HFFc6 (cell line): ENCODE results near the gene FREM2. TPM values are rescaled to one million over a fixed set of nuclear protein-coding genes. Genes with fewer than 3 reads are reported as not detected.

Experiments used
- DNase-seq: peaks from one replicate; pipeline ENCODE4 v3.0.0-alpha.2; 2018
- H3K27ac Mint-ChIP-seq: 2 replicates; pipeline ENCODE4 v1.8.0; 2020; ENCODE audit warnings: mild to moderate bottlenecking, mixed read lengths
- H3K27me3 Mint-ChIP-seq: 2 replicates; pipeline ENCODE4 v1.8.0; 2021; ENCODE audit warnings: mild to moderate bottlenecking, moderate library complexity, mixed read lengths; ENCODE audit not compliant: insufficient read depth
- H3K36me3 Mint-ChIP-seq: 2 replicates; pipeline ENCODE4 v1.8.0; 2021; ENCODE audit warnings: low read depth, mixed read lengths
- H3K4me1 Mint-ChIP-seq: 2 replicates; pipeline ENCODE4 v1.8.0; 2020; ENCODE audit warnings: low read depth, mixed read lengths
- H3K4me3 Mint-ChIP-seq: 2 replicates; pipeline ENCODE4 v1.8.0; 2020; ENCODE audit warnings: mild to moderate bottlenecking, moderate library complexity, mixed read lengths
- H3K9me3 Mint-ChIP-seq: 2 replicates; pipeline ENCODE4 v1.8.0; 2020; ENCODE audit warnings: mild to moderate bottlenecking, mixed read lengths
- total RNA-seq, 6 experiments: library from RNA; stranded (reverse); fragmentation: NEBNext Ultra II Directional; extraction: Animal tissue kit (Norgen Biotek cat#: 25700); gene quantifications; 2 replicates in 1 of 6; 3 replicates in 5 of 6; pipeline ENCODE4 v1.2.3, GENCODE V29; 2021
- TF ChIP-seq, protein P1 (sequence below): fragments of 200-600 bp; sonication (generic); IDR thresholded peaks from 2 replicates; pipeline ENCODE4 v1.5.0; 2021; ENCODE audit warnings: antibody characterized with exemption, mild to moderate bottlenecking

FREM2 gene
- total RNA-seq, 6 experiments from 2014 or later = not detected

DNA sequence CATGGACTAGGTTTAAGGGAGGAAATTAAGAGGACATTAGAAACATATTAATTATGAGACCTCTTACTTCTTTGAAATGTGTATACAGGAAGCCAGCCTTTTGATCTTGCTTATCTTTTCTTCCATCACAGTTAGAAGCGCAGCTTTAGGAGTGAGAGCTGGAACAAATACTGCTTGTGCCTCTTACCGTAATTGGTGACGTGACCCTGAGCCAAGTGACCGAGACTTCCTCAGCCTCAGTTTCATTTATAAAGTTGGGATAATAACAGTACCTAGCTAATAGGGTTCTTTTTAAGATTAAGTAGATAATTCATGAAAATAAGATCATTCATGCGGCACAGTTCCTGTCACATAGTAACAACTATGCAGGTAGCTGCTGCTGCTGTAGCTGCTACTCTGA is 18.5 kb downstream of the FREM2 start:
- TF ChIP-seq, protein P1, sequence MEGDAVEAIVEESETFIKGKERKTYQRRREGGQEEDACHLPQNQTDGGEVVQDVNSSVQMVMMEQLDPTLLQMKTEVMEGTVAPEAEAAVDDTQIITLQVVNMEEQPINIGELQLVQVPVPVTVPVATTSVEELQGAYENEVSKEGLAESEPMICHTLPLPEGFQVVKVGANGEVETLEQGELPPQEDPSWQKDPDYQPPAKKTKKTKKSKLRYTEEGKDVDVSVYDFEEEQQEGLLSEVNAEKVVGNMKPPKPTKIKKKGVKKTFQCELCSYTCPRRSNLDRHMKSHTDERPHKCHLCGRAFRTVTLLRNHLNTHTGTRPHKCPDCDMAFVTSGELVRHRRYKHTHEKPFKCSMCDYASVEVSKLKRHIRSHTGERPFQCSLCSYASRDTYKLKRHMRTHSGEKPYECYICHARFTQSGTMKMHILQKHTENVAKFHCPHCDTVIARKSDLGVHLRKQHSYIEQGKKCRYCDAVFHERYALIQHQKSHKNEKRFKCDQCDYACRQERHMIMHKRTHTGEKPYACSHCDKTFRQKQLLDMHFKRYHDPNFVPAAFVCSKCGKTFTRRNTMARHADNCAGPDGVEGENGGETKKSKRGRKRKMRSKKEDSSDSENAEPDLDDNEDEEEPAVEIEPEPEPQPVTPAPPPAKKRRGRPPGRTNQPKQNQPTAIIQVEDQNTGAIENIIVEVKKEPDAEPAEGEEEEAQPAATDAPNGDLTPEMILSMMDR = no peak

DNA sequence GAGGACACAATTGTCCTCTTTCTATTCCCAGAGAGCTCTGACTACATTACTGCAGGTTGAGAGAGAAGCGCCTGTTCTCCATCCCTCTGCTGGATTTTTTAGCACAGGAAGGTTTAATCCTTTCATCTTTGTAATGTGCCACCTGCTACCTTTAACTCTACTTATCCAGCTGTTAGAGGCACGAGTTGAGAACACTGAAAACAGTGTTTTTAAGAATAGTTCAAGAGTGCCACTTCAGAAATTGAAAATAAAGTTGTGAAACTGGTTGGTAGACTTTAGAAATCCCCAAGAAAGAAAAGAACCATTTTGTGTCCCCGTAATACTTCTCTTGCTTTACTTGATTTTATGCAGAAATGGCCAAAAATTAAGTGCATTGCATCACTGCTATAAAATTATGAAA is 20.6 kb downstream of the FREM2 start:
- Mint-ChIP-seq H3K4me3 (no peak overlapping the region), H3K4me1 (no peaks in the 10 kb centered on the region), H3K36me3 (no peaks in the 10 kb centered on the region), H3K27me3 (peaks cover 1% of the 10 kb centered on the region; the same call in 1 of the 2 replicates), H3K9me3 (peaks cover 3% of the 10 kb centered on the region; the same call in 1 of the 2 replicates), H3K27ac (no peak overlapping the region)
- no peak for DNase-seq
- TF ChIP-seq, protein P1 = no peak

More for the DNA sequence above, 18.5 kb downstream of the FREM2 start:
- H3K4me1 Mint-ChIP-seq = no peaks in the 10 kb centered on the region
- H3K36me3 Mint-ChIP-seq = no peaks in the 10 kb centered on the region
- H3K27me3 Mint-ChIP-seq = peaks cover 1% of the 10 kb centered on the region; the same call in 1 of the 2 replicates
- H3K4me3 Mint-ChIP-seq = no peak overlapping the region
- no peak overlapping the region for H3K27ac Mint-ChIP-seq
- DNase-seq = no peak
- H3K9me3 Mint-ChIP-seq = peaks cover 3% of the 10 kb centered on the region; the same call in 1 of the 2 replicates

DNA sequence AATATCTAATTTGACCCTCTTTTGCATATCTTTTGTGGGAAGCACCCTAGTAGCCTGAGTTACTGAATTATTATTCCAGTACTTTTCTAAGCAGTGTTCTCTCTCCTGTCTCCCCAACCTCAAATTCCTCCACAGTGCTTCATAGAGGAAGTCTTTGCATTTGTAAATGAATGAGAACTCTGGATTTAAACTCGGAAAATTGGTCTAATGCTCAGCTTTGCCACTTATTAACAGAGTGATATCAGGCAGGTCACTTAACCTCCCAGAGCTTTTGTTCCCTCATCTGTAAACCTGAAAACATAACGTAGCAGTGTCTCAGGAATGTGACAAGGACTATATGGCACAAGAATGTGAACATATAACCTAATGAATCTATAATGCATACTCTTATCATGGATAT is 26.2 kb downstream of the FREM2 start:
- no peaks in the 10 kb centered on the region for H3K4me1 Mint-ChIP-seq
- no peak overlapping the region for H3K27ac Mint-ChIP-seq
- TF ChIP-seq, protein P1 = no peak
- no peak overlapping the region for H3K4me3 Mint-ChIP-seq
- H3K9me3 Mint-ChIP-seq = no peaks in the 10 kb centered on the region; the same call in 1 of the 2 replicates
- no peak for DNase-seq
- peaks cover 3% of the 10 kb centered on the region; the same call in 1 of the 2 replicates for H3K27me3 Mint-ChIP-seq
- H3K36me3 Mint-ChIP-seq = no peaks in the 10 kb centered on the region

DNA sequence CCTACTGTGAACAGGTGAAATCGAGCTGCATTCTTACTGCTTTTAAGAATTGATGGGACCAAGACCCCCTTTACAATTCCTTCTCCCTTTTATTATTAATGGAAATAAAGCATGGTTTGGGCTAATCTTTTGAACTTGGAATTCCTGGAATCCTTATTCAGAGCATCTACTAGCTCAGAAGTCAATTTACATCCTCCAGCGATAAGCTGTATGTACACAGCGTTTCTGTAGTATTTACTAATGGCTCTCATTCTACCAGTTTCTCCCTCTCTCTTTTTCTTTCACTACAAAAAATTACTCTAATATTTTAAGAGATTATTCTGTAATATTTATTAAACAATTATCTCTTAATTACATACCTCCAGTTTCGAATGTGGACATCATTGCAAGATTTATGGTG is 31.5 kb downstream of the FREM2 start:
- Mint-ChIP-seq H3K27ac (no peak overlapping the region), H3K4me3 (no peak overlapping the region), H3K27me3 (peaks cover 4% of the 10 kb centered on the region), H3K9me3 (no peaks in the 10 kb centered on the region; the same call in 1 of the 2 replicates), H3K4me1 (no peaks in the 10 kb centered on the region), H3K36me3 (no peaks in the 10 kb centered on the region)
- TF ChIP-seq, protein P1 = no peak
- DNase-seq = no peak

DNA sequence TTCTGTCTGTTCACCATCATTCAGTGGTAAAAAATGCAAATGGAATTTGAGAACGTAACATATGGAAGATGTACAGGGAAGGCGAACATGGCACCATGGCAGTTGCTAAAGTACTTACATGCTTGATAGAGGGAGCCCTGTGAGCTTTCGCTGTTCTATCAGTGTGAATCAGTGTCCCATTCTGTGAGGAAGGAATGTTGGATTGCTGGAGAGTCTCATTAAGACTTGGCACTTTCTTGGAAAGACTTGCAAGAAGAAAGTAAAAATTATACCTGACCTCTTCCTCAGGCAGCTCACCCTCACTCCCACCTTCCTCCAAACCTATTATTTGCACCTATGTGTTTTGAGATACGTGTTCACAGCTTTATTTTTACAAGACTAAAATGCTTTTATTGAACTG is 43.5 kb downstream of the FREM2 start:
- Mint-ChIP-seq H3K9me3 (peaks cover 5% of the 10 kb centered on the region; the same call in 1 of the 2 replicates), H3K27me3 (peaks cover 4% of the 10 kb centered on the region), H3K4me1 (no peaks in the 10 kb centered on the region), H3K36me3 (no peaks in the 10 kb centered on the region), H3K4me3 (no peak overlapping the region), H3K27ac (no peak overlapping the region)
- TF ChIP-seq, protein P1 = no peak
- DNase-seq = no peak

DNA sequence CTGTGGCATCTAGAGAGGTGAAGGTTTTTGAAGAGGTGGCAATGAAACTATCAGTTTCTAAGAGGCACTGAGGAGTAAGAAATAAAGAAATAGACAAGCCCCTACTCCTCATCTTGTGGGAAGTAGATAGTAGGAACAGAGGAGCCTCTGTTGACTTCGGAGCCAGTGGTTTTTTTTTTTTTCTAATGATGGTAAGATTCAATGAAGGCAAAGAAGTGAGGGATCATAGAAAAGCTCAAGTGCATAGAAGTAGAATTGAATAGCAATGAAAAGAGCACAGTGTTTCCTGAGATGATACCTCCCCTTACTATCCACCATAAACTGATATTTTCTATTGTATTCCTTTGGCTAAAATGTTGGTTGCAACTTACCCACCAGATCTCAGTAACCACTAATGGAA is 46.3 kb downstream of the FREM2 start:
- no peak overlapping the region for H3K27ac Mint-ChIP-seq
- peaks cover 8% of the 10 kb centered on the region; the same call in 1 of the 2 replicates for H3K9me3 Mint-ChIP-seq
- no peaks in the 10 kb centered on the region for H3K36me3 Mint-ChIP-seq

More for the DNA sequence above, 46.3 kb downstream of the FREM2 start:
- no peak for DNase-seq
- H3K27me3 Mint-ChIP-seq = peaks cover 5% of the 10 kb centered on the region; the same call in 1 of the 2 replicates
- H3K4me1 Mint-ChIP-seq = no peaks in the 10 kb centered on the region
- H3K4me3 Mint-ChIP-seq = no peak overlapping the region
- TF ChIP-seq, protein P1 = no peak
